ENCODE results near the gene MRPL58.

DNA sequence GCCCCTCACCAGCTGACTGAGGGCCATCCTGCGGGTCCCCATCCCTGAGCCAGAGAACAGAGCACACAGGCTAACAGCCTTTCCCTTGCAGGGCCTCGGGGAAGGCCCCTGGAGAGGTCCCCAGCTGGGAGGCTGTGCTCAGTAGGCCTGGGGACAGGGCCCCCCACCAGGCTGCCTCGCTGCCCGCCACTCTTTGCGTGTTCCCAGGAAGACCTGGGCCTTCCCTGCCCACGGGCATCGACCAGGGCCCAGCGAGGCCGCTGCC, 40.7 kb upstream of the MRPL58 start:
- TF ChIP-seq, protein P1, sequence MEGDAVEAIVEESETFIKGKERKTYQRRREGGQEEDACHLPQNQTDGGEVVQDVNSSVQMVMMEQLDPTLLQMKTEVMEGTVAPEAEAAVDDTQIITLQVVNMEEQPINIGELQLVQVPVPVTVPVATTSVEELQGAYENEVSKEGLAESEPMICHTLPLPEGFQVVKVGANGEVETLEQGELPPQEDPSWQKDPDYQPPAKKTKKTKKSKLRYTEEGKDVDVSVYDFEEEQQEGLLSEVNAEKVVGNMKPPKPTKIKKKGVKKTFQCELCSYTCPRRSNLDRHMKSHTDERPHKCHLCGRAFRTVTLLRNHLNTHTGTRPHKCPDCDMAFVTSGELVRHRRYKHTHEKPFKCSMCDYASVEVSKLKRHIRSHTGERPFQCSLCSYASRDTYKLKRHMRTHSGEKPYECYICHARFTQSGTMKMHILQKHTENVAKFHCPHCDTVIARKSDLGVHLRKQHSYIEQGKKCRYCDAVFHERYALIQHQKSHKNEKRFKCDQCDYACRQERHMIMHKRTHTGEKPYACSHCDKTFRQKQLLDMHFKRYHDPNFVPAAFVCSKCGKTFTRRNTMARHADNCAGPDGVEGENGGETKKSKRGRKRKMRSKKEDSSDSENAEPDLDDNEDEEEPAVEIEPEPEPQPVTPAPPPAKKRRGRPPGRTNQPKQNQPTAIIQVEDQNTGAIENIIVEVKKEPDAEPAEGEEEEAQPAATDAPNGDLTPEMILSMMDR (IDR thresholded peaks at IDR 0.05) = no peak
- no peak for TF ChIP-seq POLR2A (IDR thresholded peaks at IDR 0.05)
